Keratinocyte (primary cell): ENCODE data around the gene CPNE7. TPM values are rescaled to one million over a fixed set of nuclear protein-coding genes. Genes with fewer than 3 reads are reported as not detected.

ENCODE experiments used
- DNase-seq: peaks from one replicate; pipeline ENCODE4 v3.0.0-alpha.2; 2011; ENCODE audit warnings: low read depth, missing footprints, low spot score
- FAIRE-seq: peaks from 2 replicates; lab custom pipeline; 2011; peaks lifted over from hg19 to GRCh38; lab: Jason Lieb, UNC
- H2AFZ ChIP-seq: 2 replicates; pipeline ENCODE4 v1.6.0; 2012; ENCODE audit warnings: low read length, control low read depth, inconsistent platforms; ENCODE audit not compliant: control insufficient read depth
- H3K27ac ChIP-seq: 2 replicates; pipeline ENCODE4 v1.5.1; 2011; ENCODE audit warnings: low read length; ENCODE audit not compliant: control insufficient read depth, insufficient read depth
- H3K27me3 ChIP-seq: 3 replicates; pipeline ENCODE4 v1.6.0; 2011; ENCODE audit warnings: low read length; ENCODE audit not compliant: control insufficient read depth, insufficient read depth; ENCODE audit errors: extremely low read depth
- H3K36me3 ChIP-seq, 2 experiments: 2 replicates in 1 of 2; 3 replicates in 1 of 2; pipeline ENCODE4 v1.5.1; 2011; ENCODE audit warnings: low read length in 2 of 2, mild to moderate bottlenecking in 1 of 2; ENCODE audit not compliant: control insufficient read depth in 2 of 2, insufficient read depth in 2 of 2; ENCODE audit errors: extremely low read depth in 1 of 2
- H3K4me1 ChIP-seq: 3 replicates; pipeline ENCODE4 v1.5.1; 2011; ENCODE audit warnings: low read length; ENCODE audit not compliant: control insufficient read depth, insufficient read depth; ENCODE audit errors: extremely low read depth
- H3K4me2 ChIP-seq: 3 replicates; pipeline ENCODE4 v1.6.0; 2011; ENCODE audit warnings: low read depth, low read length; ENCODE audit not compliant: control insufficient read depth, insufficient read depth; ENCODE audit errors: extremely low read depth
- H3K4me3 ChIP-seq, 3 experiments: fragments of 200-600 bp in 1 of 3; sonication (generic) in 1 of 3; 2 replicates in 2 of 3; 3 replicates in 1 of 3; pipeline ENCODE4 v1.5.1; 2011 to 2016; ENCODE audit warnings: low read length in 3 of 3, mild to moderate bottlenecking in 3 of 3, control low read depth in 2 of 3, inconsistent platforms in 1 of 3, low read depth in 1 of 3, mixed read lengths in 1 of 3, mixed run types in 1 of 3, moderate library complexity in 1 of 3; ENCODE audit not compliant: control insufficient read depth in 2 of 3, insufficient read depth in 2 of 3; ENCODE audit errors: extremely low read depth in 1 of 3
- H3K79me2 ChIP-seq: 2 replicates; pipeline ENCODE4 v1.6.0; 2012; ENCODE audit warnings: low read length; ENCODE audit not compliant: control insufficient read depth, insufficient read depth
- H3K9ac ChIP-seq: 3 replicates; pipeline ENCODE4 v1.6.0; 2011; ENCODE audit warnings: low read length; ENCODE audit not compliant: control insufficient read depth, insufficient read depth; ENCODE audit errors: extremely low read depth
- H3K9me1 ChIP-seq: 3 replicates; pipeline ENCODE4 v1.6.0; 2011; ENCODE audit warnings: low read length; ENCODE audit not compliant: control insufficient read depth, insufficient read depth; ENCODE audit errors: extremely low read depth
- H3K9me3 ChIP-seq: 2 replicates; pipeline ENCODE4 v1.5.1; 2012; ENCODE audit warnings: low read depth, low read length; ENCODE audit not compliant: control insufficient read depth
- H4K20me1 ChIP-seq: 3 replicates; pipeline ENCODE4 v1.6.0; 2011; ENCODE audit warnings: low read length; ENCODE audit not compliant: control insufficient read depth, insufficient read depth; ENCODE audit errors: extremely low read depth
- EZH2 ChIP-seq: IDR thresholded peaks from one replicate; pipeline ENCODE4 v1.6.1; 2012; ENCODE audit warnings: inconsistent platforms, mild to moderate bottlenecking, low read length, moderate library complexity
- dilution Hi-C: fragments of 300-500 bp; cut with MboI; formaldehyde crosslinking; loops from one replicate; pipeline ENCODE4 v1.7.0; 2020; ENCODE audit warnings: low sequenced_read_pairs; ENCODE audit not compliant: extremely low pct_ligation_motif_present
- polyA plus RNA-seq, 5 experiments: library from polyadenylated mRNA; depleted of rRNA in 3 of 5; stranded (reverse) in 3 of 5; stranded (forward) in 1 of 5; unstranded in 1 of 5; fragments of >200 nt; gene quantifications; 1 replicate in 1 of 5; 2 replicates in 3 of 5; 3 replicates in 1 of 5; pipeline versions ENCODE4 v1.2.1 to v1.2.3, GENCODE V29; 2011 to 2012; ENCODE audit warnings: missing spikeins in 2 of 5, low read depth in 1 of 5, low replicate concordance in 1 of 5
- TF ChIP-seq, protein P1 (sequence below), 3 experiments: IDR thresholded peaks in 1 of 3; conservative IDR thresholded peaks in 1 of 3; optimal IDR thresholded peaks in 1 of 3; 2 replicates in 2 of 3; 3 replicates in 1 of 3; pipeline versions ENCODE3 to v1.5.1; 2011; ENCODE audit warnings: low read length in 3 of 3, mild to moderate bottlenecking in 3 of 3, moderate library complexity in 2 of 3, control low read depth in 1 of 3, inconsistent platforms in 1 of 3; ENCODE audit not compliant: insufficient read depth in 2 of 3; ENCODE audit errors: extremely low read depth in 1 of 3

Gene CPNE7
- polyA plus RNA-seq, 1 donor (not counting 4 experiments of a cell fraction or from before 2014, with no cell fraction given) = 9.1 TPM

DNA sequence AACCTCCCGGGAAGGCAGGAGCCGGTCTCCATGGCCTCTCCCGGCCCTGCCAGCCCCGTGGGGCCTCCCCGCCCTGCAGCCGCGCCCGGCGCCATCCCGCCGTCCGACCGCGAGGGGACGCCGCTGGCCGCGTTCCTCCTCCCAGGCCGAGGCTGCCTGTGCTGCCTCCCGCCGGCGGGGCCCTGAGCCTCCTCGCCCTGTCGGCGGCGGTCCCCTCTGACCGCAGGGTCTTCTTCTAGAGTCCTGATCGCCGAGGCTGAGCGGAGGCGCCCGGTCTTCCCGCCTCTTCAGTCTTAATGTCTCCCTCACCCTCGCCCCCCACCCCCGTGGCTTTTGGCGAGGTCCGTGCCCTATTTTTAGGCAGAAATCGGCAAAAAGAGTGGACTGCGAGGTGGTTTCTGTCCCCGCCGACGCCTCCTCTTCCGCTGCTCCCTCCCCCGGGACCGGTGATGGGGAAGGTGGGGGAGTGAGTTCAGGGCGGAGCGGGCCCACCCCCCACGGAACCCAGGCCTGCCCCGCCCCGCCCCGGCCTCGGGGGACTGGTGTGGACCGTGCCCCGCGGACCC is 794 bp upstream of the CPNE7 start:
- H4K20me1 ChIP-seq = no peaks in the 10 kb centered on the region
- H2AFZ ChIP-seq = peak overlapping the region; percentile 44
- H3K4me2 ChIP-seq = peak overlapping the region; percentile 69
- dilution Hi-C loops = no loop called here
- H3K9me1 ChIP-seq = no peaks in the 10 kb centered on the region
- no peak overlapping the region for H3K27ac ChIP-seq
- peaks cover 5% of the 10 kb centered on the region for H3K4me1 ChIP-seq
- peaks cover 25% of the 10 kb centered on the region for H3K27me3 ChIP-seq
- H3K36me3 ChIP-seq = peaks cover 0 to 2% of the 10 kb centered on the region in 2 experiments
- peak overlapping the region; percentile 33 to 54 (median 35) for H3K4me3 ChIP-seq
- H3K9ac ChIP-seq = no peak overlapping the region
- H3K79me2 ChIP-seq = no peaks in the 10 kb centered on the region
- no peak for FAIRE-seq
- DNase-seq = no peak
- no peaks in the 10 kb centered on the region for H3K9me3 ChIP-seq
- TF ChIP-seq, protein P1, sequence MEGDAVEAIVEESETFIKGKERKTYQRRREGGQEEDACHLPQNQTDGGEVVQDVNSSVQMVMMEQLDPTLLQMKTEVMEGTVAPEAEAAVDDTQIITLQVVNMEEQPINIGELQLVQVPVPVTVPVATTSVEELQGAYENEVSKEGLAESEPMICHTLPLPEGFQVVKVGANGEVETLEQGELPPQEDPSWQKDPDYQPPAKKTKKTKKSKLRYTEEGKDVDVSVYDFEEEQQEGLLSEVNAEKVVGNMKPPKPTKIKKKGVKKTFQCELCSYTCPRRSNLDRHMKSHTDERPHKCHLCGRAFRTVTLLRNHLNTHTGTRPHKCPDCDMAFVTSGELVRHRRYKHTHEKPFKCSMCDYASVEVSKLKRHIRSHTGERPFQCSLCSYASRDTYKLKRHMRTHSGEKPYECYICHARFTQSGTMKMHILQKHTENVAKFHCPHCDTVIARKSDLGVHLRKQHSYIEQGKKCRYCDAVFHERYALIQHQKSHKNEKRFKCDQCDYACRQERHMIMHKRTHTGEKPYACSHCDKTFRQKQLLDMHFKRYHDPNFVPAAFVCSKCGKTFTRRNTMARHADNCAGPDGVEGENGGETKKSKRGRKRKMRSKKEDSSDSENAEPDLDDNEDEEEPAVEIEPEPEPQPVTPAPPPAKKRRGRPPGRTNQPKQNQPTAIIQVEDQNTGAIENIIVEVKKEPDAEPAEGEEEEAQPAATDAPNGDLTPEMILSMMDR (optimal IDR thresholded peaks at IDR 0.05 in 1 of 3, IDR thresholded peaks at IDR 0.05 in 1 of 3, conservative IDR thresholded peaks at IDR 0.05 in 1 of 3; ENCODE audit: extremely low read depth in 1 of 3, insufficient read depth in 2 of 3, low read length in 3 of 3) = peak; percentile 56 to 99 (median 80)
- no peak for TF ChIP-seq EZH2

DNA sequence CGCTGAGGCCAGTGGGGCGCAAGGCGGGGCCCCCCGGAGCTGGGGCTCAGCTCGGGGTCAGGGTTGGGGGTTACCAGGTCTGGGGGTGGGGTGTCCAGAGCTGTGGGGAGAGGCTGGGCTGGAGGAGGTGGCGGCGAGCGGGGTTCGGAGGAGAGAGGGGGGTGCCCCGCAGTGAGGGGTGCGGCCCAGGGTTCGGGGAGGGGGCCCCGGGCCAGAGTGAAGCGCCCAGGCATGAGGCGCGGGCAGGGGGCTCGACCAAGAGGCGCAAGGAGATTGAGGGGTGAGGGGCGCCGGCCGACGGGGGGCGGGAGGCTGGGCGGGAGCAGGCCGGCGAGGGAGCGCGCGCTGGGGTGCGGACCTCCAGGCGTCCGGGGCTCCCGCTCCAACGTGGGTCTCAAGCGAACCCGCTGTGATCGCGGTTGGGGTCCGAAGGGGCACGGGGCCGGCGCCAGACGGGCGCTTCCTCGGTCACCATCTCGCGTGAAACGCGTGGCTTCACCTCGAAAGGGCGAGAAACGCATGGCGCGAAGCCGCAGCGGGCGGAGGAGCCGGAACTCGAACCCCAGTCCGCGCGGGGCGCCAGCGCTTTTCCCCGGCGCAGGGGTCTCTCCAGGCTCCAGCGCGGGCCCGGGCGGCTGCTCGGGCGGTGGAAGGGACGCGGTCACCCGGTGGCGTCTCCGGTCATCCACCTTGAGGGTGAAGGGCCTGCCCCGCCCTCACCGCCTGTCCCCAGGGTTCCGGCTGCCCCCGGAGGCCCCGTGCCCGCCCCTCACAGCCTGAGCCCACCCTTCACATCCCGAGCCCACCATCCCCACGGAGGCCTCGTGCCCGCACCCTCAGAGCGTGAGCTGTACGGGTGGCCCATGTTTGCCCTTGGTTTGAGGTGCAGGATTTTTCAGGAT is 846 bp downstream of the CPNE7 start:
- no peak for FAIRE-seq
- Histone ChIP-seq H3K9ac (no peak overlapping the region), H3K27ac (no peak overlapping the region), H3K79me2 (no peaks in the 10 kb centered on the region), H2AFZ (no peak overlapping the region), H4K20me1 (no peaks in the 10 kb centered on the region), H3K36me3 (peaks cover 0 to 2% of the 10 kb centered on the region in 2 experiments), H3K4me3 (peak overlapping the region in 2 of 3 experiments; percentile 29 to 44), H3K4me1 (peaks cover 10% of the 10 kb centered on the region), H3K9me1 (no peaks in the 10 kb centered on the region), H3K4me2 (peak overlapping the region; percentile 48), H3K27me3 (peaks cover 15% of the 10 kb centered on the region), H3K9me3 (no peaks in the 10 kb centered on the region)
- dilution Hi-C loops = no loop called here
- DNase-seq = no peak
- TF ChIP-seq, protein P1 (optimal IDR thresholded peaks at IDR 0.05 in 1 of 3, IDR thresholded peaks at IDR 0.05 in 1 of 3, conservative IDR thresholded peaks at IDR 0.05 in 1 of 3; ENCODE audit: extremely low read depth in 1 of 3, insufficient read depth in 2 of 3, low read length in 3 of 3) = no peak
- no peak for TF ChIP-seq EZH2
